HG03060 (cell line): ENCODE data around the gene KLF13.

Experiments
- ATAC-seq: cut with Tn5 transposase; IDR thresholded peaks from one replicate; pipeline ENCODE4 v1.9.1; 2021; ENCODE audit warnings: low read depth, moderate number of reproducible peaks; ENCODE audit not compliant: unreplicated experiment

The KLF13 gene

DNA sequence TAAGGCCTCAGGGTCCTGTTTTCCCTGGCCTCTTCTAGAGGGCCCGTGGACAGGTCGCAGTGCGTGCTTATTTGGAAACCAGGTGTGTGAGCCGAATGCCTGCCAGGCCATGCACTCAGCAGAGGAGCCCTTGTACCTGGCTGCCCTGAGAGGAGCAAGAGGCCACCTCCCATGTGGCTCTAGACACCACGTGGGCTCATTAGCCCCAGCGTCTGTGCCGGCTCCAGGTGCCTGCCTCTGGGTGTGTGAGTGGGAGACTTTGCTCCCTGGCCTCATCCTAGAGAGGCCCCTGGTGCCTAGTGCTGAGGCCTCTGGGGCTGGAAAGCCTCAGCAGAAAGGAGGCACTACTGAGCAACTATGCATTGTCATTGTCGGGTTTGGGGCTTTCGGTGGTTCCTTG, 50.4 kb downstream of the KLF13 start:
- no peak for ATAC-seq

GRCh38 chr15:31378363-31378903, 51.8 kb downstream of the KLF13 start:
- no peak for ATAC-seq

DNA sequence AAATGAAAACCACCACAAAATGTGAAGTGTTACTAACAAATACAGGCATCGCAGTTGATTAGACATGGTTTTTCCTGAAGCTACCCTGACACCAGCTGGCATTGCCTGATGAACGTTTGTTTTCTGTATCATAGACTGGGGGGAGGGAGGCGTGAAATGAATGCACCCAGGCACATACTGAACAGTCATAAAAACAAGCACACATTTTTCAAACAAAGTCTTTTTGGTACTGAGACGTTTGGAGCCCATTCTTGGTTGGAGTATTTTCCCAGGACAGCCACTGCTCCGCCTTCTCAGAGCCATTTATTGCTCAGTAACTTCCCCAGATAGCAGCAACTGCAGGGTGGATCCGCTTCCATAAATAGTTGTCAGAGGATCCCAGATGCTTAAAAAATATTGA, 52.4 kb downstream of the KLF13 start:
- no peak for ATAC-seq

DNA sequence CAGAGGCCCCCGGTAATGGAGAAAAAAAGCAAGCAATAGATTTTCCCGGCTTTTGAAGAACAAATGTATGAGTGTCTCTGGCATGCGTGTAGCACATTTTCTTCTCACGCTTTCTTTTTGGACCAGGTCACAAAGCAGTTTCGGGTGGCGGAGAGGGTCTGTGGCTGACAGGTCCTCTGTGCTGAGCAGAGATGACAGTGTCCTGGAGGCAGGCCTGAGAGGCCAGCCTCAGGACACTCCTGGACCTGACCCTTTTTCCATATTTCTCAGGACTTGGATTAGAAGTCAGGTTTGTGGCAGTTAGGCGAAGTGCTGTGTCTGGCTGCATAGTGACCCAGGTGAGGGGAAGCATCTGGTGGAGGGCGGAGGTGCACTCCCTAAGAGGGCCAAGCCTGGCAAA, 52.9 kb downstream of the KLF13 start:
- ATAC-seq, result no peak

- no peak for ATAC-seq
These were observed 55.4 kb downstream of the KLF13 start for GRCh38 chr15:31381801-31382712.

- no peak for ATAC-seq
These were observed 56.0 kb downstream of the KLF13 start for GRCh38 chr15:31382713-31383045.

DNA sequence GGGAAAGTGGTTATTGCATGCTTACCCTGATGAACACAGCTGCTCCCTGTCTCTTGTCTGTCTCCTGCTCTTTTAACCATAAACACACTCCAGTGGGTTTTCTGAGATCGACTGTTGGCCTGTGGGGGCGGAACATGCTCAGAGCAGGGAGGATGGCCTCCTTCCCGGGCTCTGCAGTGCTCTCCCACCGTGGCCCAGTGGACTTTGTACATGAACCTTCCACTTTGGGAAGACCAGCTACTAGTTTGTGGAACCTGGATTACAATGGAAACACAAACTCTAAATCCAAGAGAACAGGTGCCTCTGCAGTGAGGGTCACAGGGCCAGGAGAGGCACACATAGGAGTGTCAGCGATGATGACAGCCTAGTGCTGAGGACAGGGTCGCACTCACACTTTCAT, 56.5 kb downstream of the KLF13 start:
- no peak for ATAC-seq

DNA sequence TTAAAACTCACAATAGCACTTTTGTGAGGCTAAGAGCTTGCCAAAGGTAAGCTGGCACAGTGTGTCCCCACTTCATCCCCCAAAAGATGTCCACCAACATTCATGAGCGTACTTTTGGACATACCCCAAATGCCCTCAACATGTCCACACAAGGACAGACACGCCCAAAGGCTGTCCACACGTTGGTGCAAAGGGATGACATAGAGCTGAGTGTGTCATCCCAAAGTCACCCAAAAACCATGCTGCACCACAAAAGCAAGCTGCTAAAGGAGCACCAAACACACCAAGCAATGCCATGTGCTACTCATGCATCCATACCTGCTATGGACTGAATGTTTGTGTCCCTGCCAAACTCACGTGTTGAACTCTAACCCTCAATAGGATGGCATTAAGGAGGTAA, 57.9 kb downstream of the KLF13 start:
- ATAC-seq, result no peak

DNA sequence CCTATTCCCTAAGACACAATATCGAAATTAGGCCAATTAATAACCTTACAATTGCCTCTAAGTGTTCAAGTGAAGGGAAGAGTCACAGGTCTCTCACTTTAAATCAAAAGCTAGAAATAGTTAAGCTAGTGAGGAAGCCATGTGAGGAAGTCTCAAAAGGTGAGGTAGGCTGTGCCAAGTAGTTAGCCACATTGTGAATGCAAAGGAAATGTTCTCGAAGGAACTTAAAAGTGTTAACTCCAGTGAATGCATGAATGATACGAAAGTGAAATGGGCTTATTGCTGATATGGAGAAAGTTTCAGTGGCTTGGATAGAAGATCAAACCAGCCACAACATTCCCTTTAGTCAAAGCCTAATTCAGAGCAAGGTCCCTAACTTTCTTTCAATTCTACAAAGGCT, 59.1 kb downstream of the KLF13 start:
- ATAC-seq, result no peak

GRCh38 chr15:31387092-31387478, 60.5 kb downstream of the KLF13 start:
- no peak for ATAC-seq

- ATAC-seq, result no peak
These were observed 61.0 kb downstream of the KLF13 start for GRCh38 chr15:31387479-31388118.

- ATAC-seq, result no peak
These were observed 62.9 kb downstream of the KLF13 start for GRCh38 chr15:31389576-31389975.

GRCh38 chr15:31390029-31390428, 63.4 kb downstream of the KLF13 start:
- ATAC-seq, result no peak

DNA sequence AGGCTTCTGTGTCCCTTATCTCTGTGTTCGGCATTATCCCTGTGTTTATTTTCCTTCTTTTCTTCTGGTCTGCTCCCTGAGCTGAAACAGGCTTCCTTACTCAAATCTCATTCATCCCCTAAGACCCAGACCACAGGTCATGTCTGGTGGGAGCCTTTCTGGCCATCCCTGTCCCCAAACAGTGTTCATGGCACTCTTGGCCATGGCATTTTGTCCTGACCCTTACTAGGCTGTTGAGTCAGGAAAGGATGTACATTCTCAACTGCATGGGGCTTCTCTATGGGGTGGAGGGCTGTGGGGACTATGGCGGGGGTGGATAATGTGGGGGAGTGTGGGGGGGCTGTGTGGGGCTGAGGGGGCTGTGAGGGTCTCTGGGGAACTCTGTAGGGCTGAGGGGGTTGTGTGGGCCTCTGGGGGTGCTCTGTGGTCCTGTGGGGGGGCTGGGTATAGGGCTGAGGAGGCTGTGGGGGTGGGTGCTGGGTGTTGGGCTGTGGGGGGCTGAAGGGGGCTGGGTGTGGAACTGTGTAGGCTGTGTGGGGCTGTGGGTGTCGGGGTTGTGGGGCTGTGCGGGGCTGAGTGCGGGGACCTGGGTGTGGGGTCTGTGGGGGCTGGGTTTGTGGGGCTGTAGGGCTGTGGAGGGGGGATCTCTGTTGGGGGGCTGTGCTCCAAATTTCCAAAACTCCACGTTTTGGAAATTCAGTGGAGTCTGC, 64.3 kb downstream of the KLF13 start:
- ATAC-seq, result no peak

GRCh38 chr15:31391687-31392671, 65.3 kb downstream of the KLF13 start:
- peak; percentile 49 for ATAC-seq

DNA sequence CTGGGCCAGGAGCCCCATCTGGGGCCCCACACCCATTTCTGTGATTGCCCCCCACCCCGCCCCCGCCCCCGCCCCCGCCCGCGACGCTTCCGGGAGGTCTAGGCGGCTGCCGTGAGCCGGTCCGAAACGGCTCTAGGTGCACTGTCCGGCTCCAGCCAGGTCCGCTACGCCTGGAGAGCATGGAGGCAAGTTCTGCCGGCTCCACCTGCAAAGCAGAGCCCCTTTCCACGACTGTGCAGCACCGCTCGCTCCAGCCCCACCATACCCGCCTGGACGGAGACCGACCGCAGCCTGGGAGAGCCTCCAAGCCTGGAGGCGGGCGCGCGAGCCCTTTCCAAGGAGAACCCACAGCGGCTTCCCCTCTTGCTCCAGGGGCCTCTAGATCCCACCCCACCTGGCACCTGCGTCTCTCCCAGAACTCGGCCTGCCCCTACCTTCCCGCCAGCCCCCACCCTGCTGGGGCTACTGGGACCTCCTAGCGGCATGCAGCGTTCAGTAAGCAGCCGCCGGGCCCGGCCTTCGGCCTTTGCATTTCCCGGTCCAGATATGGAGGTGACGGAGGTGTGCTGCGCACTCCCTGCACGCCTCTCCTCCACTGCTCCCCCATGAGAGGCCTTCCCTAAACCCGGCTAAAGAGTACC, 66.2 kb downstream of the KLF13 start:
- ATAC-seq, result peak; percentile 6

GRCh38 chr15:31393444-31394091, 66.9 kb downstream of the KLF13 start:
- no peak for ATAC-seq

DNA sequence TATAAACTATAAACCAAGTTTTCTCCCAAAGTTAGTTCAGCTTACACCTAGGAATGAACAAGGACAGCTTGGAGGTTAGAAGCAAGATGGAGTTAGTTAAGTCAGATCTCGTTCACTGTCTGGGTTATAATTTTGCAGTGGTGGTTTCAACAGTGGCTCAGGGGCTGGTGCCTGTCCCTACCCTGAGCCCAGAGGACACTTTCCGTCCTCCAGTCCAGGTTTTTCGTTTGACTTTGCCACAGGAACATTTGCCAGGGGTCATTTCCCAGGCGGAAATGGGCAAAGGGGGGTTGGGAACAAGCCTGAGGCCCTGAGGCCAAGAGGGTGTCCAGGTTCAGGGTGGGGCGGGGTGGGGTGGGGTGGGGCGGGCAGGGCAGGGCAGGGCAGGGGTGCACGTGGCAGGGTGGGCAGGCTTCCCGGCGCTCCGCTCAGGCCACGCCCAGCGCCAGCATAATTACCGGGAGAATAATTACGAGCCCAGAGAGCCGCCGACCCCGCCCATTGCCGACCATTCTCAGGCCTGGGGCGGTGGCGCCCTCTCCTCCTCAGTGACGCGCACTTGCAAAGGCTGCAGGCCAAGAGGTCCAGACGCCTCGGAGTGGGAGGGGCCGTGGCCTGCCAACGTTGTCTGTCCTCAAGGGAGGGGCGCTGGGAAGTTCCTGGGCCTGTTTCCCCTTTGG, 70.4 kb downstream of the KLF13 start:
- no peak for ATAC-seq
